RCC 7860 (cell line): ENCODE results near the gene YIPF3.
"Not testable (repeated sequence)": the region's sequence is repeated elsewhere in the genome, so short reads cannot be mapped to it uniquely, and the experiment has no call there.

Experiments used
- DNase-seq: peaks from one replicate; pipeline ENCODE4 v3.0.0-alpha.2; 2015; ENCODE audit warnings: low spot score
- FAIRE-seq: peaks from 2 replicates; lab custom pipeline; 2012; peaks lifted over from hg19 to GRCh38; lab: Jason Lieb, UNC

Gene YIPF3

DNA sequence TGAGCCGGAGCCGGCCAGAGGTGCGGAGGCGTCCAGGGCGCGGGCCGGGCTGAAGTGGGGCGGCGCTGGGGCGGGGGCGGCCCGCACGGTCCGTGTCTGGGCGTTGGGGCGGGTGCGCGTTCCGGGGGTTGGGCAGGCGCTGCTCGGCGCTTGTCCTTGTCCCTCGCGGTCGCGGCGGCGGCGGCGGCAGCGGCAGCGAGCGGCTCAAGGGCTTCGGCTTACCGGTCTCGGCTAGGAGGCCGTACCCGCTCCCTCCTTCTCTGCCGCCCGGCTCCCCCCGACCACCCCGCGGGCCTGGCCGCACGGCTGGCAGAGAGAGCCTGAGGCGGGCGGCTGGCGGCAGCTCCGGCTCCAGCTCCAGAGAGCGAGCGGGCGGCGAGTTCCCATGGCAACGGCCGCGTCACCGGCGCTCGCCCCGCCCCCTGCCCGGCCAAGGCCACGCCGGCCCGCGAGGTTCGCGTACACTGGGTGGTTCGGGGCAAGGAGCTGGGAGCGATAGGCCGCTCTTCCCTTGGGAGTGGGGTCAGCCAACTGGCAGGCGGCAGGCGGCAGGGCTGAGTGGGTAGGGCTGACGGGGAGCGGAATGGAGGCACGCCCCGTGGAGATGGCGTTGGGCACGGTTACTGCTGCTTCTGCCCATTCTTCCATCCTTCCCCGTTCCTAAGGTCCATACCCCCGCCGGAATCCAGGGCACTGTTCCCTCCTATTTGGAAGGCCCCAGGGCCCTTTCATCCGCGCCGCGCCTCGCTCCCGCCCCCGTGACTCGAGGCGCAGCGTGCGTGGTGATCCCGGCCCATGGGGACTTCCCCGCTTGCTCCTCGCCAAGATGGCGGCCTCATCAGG lies 6.5 kb downstream of the YIPF3 start, which contains the start of gene LRRC73:
Gene LRRC73, minus strand, starts transcription at position 363 of the 843 bp plus-strand sequence. CDS start 561 bp downstream, outside the sequence.
- DNase-seq = peak; percentile 43
- FAIRE-seq = no peak

DNA sequence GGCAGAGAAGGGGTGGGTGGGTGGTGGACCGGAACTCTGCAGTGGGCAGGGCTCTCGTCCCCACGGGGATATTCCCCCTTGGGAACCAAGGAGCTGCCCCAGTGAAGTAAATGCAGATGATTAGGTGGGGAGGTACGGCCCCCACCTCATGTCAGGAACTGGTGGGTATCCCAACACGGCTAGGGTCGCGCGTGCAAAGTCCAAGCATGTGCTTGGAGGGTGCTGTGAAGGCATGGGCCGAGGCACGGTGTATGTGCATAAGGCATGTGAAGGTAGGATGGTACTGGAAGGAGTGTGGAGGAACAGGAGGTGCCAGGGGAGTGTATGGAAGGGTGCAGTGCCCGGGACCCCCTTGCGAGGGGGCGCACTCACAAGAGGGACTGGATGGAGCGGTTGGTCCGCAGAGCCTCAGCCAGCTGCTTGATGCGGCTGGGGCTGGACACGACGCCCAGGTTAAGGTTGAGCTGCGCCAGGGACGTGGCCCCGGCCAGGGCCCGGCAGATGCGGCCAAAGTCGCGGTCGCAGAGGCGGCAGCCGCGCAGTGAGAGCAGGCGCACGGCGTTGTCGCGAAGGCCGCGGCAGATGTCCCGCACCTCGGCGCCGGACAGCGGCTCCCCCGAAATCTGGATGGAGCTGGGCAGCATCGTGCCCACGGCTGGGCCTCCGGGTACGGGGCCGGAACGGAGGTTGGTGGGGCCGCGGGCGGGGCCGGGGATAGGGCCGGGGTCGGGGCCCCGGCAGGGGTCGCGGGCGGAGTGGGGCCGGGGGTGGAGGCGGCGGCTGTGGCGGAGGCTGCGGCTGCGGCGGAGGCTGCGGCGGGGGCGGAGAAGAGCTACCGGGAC lies 7.4 kb downstream of the YIPF3 start:
- FAIRE-seq (no peak), DNase-seq (no peak)

DNA sequence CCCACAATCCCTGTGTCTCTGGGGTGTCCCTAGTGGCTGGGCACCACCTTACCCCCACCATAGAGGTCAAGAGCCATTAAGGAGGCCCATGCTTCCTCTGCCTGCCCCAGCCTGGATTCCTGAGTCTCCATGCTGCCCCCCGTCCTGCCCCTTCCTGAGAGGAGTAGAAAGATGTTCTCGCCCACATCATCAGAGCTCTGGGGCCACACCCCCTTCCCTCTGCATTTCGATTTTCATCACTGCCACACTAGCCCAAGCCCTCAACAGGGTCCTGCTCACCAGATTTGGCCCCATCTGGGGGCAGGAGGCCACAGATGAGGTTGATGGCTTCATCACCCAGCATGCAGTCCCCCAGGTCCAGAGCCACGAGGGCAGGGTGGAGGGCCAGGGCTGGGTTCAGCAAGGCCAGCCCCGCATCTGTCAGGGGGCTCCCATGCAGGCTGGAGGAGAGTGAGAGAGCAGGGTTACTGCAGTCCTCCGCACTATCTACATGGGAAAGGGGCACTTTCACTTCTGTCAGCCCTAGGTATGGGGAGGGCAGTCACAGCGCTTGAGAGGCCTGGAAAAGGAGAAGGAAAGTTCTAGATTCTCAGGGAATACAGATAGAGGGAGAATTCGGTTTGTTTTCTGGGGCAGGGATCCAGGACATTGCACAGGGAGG lies 8.1 kb downstream of the YIPF3 start:
- DNase-seq (no peak), FAIRE-seq (no peak)

DNA sequence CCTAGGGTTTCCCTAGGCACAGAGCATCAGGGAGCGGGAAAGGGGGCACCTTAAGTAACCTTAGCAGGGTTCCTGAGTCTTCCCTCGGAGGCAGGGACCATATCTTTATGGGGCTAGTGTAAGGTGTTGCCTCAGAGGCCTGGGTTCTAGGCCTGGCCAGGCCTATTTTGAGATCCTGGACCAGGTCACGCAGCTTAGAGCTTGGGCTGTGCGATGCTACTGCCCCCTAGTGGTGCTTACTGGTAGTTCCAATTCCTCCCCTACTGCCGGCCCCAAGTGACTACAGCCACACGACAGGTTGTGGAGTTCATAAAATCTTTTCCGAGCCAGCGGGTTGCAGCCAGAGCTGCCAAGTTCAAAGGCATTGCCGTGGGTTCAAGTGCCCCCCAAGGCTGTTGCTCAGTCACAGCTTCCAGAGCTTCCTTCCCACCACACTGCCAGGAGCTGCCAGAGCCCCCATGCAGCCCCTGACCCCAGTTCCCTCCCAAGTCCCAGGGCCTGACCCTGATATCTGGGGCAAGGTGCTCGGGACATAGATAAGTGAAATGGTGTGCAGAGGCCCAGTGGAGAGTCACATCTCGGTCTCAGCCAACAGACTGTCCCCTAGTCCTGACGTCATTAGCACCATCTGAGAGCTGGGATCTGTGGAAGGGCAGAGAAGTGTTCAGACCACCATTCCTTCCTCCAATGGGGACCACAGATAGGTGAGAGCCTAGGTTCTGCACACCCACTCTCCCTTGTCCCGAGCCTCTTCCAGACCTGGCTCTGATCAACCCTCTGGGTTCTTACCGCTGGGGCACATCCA lies 9.9 kb downstream of the YIPF3 start:
- DNase-seq (peak; percentile 46), FAIRE-seq (no peak)

DNA sequence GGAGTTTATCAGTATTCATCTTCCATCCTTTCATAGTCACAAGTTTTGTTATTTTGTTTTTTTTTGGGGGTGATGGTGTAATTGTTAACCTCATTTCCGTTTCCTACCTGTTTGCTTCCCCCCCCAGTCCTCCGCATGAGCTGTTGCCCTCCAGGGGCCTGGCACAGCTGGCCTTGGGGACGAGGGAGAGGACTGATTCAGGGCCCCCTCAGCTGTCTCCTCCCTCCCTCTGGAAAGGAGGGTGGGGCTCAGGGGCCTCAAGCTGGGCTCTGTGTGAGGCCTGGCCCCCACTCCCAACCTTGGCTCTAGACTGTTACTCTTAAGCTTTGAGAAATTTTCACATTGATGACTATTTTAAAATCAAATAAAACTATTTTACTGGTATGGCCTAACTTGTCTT lies 10.6 kb downstream of the YIPF3 start:
- FAIRE-seq = no peak
- DNase-seq = no peak

DNA sequence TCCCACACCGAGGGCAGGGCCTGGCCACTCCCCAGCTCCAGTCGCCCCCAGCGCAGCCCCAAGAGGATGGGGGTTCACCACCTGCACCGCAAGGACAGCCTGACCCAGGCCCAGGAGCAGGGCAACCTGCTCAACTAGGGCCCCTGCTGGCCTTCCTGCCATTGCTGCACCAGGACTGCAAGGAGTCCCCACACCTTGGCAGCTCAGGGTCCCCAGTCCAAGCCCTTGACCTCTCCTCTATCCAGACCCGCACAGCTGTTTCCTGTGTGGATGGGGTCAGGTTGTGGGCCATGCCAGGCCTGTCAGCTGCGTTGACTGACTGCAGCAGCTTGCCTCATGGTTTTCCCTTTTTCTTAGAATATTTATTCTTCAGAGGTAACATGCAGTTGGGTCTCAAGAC lies 11.0 kb downstream of the YIPF3 start:
- FAIRE-seq = no peak
- no peak for DNase-seq

DNA sequence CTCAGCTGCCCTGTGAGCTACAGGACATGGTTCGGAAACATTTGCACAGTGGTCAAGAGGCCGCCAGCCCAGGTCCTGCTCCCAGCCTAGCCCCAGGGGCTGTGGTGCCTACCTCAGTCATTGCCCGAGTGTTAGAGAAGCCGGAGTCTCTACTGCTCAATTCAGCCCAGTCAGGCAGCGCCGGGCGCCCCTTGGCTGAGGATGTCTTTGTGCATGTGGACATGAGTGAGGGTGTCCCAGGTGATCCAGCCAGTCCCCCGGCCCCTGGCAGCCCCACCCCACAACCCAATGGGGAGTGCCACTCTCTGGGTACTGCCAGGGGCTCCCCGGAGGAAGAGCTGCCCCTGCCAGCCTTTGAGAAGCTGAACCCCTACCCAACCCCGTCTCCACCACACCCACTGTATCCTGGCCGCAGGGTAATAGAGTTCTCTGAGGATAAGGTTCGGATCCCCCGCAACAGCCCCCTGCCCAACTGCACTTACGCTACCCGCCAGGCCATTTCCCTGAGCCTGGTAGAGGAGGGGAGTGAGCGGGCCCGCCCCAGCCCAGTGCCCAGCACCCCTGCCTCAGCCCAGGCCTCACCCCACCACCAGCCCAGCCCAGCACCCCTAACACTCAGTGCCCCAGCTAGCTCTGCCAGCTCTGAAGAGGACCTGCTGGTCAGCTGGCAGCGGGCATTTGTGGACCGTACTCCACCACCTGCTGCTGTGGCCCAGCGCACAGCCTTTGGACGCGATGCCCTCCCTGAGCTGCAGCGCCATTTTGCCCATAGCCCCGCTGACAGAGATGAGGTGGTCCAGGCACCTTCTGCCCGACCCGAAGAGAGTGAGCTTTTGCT lies 11.8 kb downstream of the YIPF3 start:
- DNase-seq = no peak
- FAIRE-seq = no peak

DNA sequence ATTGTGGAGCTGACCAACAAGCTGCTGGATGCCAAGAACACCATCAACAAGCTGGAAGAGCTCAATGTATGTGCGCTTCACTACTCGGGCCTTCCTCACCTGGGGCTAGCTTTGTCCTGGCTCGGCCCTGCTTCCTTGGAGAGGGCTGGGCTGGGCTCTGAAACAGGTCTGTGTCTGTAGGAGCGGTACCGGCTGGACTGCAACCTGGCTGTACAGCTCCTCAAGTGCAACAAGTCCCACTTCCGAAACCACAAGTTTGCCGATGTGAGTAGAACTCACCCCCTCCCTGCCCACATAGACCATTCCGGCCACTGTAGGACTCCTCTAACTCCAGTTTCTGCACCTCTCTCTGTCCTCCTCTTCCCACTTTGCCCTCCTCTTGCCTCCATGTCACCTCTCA lies 13.3 kb downstream of the YIPF3 start:
- DNase-seq = no peak

DNA sequence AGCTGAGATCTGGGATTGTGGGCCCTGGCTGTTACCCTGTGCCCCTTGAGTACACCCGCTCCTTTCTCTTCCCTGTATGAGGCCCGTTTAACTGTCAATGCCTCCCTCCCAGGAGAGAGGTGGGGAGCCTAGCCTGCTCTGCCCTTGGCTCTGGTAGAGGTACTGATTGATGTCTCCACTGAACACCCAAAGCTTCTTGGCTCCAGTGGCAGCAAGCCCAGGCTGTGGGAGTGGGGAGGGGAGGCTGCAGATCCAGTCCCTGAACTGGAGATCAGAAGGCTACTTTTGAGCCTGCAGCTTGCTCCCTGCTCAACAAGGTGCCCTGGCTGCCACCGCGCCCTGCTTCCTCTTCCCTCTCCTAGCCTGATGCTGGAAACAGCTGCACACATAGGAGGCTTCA lies 14.1 kb downstream of the YIPF3 start:
- DNase-seq (no peak), FAIRE-seq (no peak)

More for the DNA sequence above, 13.3 kb downstream of the YIPF3 start:
- FAIRE-seq = no peak

DNA sequence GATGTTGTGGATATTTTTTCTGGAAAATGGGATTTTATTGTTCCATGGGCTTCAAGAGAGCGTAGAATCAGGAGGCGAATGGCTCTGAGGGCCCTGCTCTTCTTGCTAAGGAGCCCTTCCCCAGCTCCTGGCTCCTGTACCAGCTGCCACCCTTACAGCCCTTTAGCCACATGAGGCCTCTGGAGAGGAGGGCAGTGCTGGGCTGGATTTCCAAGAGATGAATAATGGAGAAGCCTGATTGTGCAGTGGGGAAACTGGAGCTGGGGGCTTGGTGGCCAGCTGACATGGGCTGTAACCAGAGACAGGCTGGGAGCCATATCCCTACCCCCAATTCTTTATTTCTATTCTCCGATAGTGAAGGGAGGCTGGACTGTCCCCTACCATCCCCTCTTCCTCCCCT lies 15.8 kb downstream of the YIPF3 start:
- DNase-seq (no peak), FAIRE-seq (no peak)

DNA sequence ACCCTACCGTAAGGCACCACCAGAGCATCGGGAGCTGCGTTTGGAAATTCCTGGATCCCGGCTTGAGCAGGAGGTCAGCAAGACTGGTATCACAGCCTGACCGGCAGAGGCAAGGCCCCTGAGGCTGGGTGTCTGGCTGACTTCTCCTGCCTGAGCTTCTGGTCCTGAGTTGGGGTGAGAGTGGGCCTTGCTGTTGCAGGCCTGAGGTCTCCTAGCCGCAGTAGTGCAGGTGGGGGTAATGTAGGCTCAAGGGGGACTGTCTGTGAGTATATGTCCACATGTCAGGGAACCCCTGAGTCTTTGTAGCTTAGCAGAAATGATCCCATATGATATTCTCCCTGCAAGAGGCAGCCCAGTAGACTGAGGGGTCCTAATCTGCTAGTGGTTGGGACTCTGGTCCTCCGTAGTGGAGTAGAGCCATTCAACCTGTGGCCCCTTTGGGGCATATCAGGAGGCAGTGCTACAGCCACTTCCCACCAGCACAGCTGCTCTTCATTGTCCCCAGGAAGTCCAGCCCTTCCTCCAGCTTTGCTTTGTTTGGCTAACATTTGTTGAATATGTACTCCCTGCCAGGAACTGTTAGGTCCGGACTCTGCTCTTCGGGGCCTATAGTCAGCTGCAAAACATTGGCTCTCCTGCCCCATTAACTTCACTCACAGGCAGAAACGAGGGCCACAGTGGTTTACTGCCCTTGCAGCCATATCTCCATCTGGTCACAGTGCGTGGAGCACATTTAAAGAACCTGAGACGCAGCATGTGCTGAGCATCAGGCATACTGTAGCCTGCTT lies 17.5 kb downstream of the YIPF3 start:
- no peak for FAIRE-seq

DNA sequence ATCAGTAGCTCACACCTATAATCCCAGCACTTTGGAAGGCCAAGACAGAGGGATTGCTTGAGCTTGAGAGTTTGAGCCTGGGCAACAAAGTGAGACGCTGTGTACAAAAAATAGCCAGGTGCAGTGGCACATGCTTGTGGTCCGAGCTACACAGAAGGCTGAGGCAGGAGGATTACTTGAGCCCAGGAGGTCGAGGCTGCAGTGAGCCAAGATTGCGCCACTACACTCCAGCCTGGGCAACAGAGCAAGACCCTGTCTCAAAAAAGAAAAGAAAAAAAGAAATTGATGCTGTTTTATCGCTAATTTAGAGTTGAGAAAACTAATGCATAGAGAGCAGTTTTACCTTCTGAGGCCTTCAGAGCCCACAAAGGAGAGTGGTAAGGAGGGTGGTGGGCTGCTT lies 18.4 kb downstream of the YIPF3 start:
- FAIRE-seq = not testable (repeated sequence)

More for the DNA sequence above, 17.5 kb downstream of the YIPF3 start:
- DNase-seq = no peak

DNA sequence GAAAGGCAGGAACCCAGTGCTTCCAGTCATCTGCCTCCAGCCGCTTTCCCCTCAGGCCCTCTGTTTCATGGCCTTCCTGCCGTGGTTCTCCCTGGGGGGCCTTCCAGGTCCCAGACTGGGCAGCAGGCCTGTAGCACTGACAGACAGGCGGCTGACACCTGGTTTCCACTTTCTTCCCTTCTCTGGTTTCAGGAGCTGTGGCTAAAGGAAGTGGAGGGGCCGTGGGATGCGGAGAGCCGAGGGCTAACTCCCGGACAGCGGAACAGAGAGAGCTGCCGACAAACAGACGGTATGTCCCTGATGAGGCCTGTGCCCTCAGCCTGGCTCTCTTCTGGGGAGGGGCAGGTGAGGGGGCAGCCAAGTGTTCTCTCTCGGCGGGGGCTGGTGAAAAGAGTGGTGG lies 19.0 kb downstream of the YIPF3 start:
- FAIRE-seq (no peak), DNase-seq (no peak)

More for the DNA sequence above, 18.4 kb downstream of the YIPF3 start:
- DNase-seq = not testable (repeated sequence)

DNA sequence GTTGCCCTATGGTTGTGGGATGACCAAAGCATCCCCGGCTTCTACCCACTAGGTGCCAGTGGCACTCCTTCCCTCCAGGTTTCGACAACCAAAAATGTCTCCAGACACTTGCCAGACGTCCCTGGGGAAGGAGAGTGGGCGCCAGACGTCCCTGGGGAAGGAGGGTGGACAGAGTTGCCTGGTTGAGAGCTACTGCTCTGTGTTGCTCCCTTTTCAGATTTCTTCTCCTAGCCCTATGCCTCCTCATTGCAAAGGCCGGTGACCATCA lies 19.7 kb downstream of the YIPF3 start:
- DNase-seq (no peak), FAIRE-seq (no peak)

DNA sequence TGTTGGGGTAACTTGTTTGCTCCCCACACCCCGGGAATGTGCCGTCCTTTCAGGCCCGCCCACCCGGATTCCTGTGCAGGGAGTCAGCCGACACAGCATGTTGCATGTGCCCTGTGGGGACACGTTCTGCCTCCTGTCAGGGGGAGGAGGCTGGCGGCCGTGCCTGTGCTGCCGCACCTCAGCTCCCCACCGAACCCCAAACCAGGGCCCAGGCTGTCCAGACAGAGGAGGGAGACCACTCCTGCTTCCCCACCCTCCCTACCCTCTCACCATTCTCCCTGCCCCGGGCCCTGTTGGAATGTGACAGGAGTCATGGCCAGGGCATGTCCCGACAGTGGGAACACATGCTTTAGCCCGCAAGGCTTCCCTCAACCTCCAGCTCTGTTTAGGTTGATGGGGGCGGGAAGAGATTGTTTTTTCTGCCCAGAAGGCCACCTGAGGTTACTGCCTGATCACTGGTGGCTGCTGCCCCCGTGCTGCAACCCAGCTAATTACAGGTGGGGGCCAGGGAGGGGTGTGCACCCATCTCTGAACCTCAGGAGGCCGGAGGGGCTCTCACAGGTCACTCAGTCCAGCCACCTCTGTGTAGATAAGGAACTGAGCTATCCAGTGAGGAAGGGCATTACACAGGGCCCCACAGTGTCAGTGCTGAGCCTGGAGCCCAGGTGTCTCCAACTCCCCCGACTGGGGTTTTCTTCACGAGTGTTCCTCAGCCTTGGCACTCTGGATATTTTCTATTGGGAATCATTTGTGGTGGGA lies 20.2 kb downstream of the YIPF3 start:
- no peak for DNase-seq
- FAIRE-seq = no peak

DNA sequence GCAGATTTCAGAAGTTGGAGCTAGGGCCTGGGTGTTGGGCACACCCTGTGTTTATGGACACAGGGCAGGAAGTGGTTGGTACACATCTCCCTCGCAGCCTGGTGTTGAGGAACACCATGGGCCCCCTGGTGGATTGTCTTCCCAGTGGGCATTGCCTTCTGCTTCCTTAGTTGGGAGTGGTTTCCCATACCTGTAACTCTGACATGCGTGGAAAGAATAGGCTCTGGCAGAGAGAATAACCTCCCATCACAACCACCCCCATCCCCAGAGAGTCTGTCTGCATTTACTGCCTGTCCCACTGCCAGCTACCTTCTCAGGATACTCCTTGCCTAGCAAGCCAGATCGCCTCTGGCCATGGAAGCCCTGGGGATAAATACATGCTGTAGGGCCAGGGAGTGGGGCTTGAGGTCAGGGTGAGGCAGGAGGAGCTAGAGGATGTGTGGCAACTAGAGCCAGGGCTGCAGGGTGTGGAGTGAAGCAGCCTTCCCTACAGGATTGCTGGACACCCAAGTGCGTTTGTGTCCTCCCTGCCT lies 21.3 kb downstream of the YIPF3 start:
- no peak for FAIRE-seq
- no peak for DNase-seq

DNA sequence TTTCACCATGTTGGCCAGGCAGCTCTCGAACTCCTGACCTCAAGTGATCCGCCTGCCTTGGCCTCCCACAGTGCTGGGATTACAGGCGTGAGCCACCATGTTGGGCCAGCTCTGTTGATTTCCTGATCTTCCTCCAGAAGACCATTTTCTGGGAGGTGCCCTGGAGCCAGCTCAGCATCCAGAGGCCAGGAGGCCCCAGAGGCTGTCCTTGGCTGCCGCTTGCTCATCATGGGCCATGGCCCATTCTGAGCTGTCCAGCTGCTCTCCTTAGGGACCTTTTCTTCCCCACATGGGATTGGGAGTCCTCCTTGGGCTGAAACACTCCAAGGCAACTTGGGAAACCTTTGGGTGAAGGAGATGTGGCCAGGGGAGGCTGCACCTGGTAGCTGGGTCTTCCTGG lies 22.0 kb downstream of the YIPF3 start:
- FAIRE-seq (no peak), DNase-seq (no peak)

DNA sequence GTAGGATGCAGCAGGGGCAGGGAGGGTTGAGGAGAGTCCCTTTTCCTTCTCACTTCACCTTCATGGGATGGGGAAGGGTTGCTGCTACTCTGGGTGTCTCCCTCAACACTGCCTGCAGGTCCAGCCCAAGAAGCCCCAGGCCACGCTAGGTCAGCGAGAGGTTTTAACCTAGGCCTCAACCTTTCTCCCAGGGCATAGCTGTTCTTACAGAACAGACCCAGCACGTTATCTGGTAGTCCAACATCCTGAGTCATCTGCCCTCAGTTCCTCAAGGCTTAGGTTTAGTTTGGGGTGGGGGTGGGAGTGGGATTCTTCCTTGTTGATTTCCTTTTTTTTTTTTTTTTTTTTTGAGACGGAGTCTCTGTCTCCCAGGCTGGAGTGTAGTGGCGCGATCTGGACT lies 22.4 kb downstream of the YIPF3 start:
- FAIRE-seq = no peak
- DNase-seq = no peak
